Activated T-cell treated with anti-CD3 and anti-CD28 coated beads for 24 hours (primary cell): ENCODE data around the gene COL9A1.

Source experiments
- DNase-seq: peaks from one replicate; pipeline ENCODE4 v3.0.0-alpha.2; 2020; ENCODE audit warnings: low read depth

Gene COL9A1

DNA sequence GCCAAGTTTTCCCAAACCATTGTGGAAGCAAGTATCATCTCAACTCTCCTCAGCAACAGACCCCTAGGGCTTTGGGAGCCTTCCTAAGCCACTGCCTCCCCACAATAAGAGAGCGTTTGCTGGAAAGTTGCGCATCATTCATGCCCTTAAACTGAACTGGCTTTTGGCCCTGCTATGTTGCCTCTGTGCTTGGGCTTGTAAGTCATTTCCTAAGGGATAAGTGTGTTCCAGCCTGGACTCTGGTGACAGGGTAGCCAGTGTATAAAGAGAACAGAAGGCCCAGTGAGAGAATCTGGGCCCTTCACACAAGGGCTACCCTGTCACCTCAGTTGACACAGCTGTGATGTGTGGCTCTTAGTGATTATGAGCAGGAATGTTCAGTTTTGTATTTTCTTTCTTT is 77.8 kb downstream of the COL9A1 start:
- no peak for DNase-seq

DNA sequence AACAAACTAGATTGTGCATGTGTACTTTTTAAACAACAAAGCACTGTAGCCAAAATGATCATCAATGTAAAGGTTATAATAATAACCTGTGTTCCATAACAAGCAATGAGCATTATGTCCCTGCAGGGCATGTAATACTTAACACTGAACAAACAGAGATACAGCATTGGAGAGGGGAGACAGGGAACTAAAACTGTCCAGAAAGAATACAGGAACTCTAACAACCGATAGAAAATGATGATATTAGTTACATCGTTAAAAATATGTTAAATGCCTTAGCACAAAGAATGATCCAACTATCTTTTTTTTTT is 80.5 kb downstream of the COL9A1 start:
- no peak for DNase-seq

DNA sequence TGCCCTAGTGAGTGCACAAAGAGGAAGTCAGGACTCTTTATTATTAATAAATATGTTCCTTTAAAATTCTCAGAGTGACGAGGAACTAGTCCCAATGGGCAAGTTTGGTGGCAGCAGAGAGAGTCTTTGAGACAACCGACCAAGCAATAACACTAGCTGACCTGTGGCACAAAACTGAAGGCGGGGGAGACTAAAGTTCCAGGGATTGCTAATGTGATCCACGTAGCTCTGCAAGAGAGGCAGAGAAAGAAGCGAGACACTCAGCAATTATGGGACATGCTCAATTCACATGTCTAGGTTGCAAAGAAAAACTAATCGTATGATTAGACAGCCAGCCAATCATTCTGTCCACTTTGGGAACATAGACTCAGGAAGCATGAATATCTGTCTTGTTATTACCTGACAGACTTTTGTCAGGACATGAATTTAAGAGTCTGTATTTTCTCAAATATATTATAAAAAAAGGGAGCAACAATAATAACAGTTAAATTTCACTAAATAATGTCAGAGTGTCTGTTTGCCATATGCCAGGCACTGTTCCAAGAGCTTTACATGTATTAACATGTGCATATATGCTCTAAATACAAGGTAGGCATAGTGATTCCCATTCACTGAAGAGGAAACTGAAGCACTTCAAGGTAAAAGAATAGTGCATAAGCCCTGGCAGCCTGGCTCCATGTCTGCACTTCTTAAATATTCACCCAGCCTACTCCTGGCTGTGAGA is 81.0 kb downstream of the COL9A1 start:
- DNase-seq: no peak

DNA sequence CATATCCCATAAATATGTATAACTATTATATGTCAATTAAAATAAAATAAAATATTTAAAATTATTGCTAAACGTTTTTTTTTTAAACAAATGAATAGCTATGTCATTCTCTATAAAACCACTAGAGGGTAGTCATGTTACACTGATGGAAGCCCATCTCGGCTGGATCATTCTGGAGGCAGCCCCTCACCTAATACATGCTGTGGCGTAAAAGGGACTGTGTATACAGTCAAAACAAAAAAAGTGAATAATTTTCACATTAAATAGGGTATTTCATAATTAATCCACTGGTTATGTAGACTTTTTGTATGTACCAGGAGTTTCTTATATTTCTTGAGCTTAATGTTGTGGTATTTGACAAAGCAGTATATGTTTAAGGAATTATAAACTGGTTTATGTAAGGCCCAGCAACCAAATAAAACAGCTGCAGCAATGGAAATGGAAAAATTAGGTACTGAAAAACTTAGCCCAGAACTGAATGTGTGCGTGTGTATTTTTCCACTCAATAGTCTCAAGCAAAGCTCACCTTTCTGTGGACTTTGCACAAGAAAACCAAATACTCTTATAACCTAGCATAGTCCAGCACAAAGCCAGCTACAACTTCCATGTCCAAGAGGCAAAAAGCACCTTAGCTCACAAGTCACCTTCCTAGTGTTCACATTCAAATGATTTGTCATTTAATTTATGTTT is 81.7 kb downstream of the COL9A1 start:
- no peak for DNase-seq

DNA sequence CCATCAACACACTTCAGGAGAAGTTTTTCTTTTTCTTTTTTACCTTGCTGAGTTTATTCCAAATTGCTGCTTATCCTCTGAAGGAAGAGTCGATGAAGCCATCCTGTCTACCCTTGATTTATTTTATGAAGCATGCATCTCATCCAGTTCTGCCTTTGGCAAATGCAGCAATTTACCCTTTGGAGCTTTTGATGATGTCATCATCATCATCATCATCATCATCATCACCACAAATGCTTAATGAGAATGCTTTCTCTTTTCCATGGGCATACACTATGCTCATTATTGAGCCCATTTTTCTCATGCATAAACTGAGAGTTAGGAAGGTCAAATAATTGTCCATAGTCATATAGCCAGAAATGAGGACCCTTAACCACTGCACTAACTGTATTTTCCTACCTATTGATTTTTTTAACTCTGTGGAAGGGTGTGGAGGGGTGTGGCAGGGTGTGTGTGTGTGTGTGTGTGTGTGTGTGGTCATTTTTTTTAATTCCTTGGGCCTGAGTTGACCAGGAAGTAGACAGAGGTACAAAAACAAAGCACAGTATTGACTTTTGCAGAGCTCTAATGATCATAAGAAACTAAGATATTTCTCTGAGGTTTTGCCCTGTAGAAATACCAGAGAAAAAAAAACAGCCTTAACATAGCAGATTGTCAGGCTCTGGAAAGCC is 82.8 kb downstream of the COL9A1 start:
- no peak for DNase-seq

DNA sequence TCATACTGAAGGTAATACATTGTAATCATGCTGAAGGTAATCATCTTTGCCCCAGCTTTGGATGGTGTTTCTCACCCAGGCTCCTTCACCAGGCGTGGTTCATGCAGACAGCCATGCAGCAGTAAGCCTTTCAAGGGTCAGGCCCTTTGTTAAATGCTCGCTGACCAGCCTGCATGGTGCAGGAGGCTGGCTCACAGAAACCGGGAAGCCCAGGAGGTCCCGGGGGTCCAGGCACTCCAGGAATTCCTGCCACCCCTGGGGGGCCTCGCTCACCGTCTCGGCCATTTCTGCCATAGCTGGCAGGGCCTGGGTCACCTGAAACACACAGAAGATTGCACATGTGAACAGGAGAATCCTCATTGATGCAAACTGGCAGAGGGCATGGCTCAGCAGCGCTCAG is 86.1 kb downstream of the COL9A1 start:
- no peak for DNase-seq

DNA sequence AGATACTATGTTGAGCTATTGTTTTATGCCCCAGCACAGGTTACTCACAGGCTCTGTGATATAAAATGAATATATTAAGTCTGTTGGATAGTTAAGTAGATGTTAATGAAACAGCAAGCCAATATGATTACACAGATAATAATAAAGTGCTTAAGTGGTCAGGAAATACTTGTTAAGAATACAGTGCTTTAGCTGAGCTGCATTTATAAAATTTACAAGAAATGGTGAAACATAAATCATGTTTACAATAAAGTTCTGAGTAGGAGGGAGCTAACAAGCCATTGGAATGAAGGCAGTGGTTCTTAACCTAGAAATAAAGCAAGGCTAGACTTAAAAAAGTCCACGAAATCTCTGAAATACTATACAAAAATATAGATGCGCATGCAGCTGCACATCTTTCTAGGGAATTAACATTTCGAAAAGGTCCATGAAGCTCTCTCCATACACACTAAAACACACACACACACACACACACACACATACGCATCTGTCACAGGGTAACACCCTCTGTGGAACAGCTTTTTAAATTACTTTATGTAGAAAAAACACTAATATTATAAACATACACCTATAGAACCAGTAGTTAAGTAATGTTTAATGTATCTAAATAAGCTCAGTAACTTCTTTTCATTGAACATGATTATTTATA is 87.3 kb downstream of the COL9A1 start:
- DNase-seq: no peak

DNA sequence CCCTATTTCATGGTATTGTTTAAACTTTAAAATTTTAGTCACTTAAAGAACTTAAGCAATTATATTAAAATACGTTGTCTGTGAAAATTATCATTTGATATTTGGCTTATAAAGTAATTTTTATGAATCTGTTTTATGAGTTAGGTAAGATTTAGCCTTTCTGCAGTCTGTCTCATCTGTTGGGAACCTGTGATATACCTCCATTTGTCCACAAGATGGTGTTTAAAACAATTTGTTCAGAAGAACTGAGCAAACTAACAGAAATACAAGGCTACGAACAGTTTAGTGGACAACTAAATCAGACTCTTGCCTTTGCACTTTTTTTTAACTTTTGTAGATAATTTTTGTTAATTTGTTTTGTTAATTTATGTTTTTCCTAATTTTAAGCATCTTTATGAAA is 92.4 kb downstream of the COL9A1 start:
- no peak for DNase-seq

DNA sequence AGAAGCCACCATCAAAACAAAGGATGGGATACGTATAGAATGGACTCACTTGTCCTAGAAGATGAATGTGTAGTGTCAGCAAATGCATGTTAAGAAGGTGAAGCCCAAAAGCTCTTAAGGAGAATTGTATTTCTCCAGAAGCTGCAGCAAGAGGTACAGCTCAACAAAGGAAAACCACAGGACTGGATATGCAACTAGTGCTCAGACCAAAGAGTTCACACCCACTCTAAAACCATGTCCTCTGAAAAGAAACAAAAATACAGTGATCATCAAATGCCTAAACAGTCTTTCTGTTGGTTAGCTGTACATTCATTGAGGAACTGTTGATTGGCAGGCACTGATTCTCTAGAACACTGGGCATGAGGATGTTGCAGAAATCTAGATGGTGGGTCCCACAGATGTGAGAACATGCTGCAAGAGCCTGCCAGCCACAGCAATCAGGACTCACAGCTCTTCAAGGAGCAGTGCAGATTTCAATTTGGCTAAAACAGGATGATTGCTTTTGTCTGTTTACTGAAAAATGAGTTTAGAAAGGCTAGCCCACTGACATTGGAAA is 94.6 kb downstream of the COL9A1 start:
- DNase-seq: no peak

DNA sequence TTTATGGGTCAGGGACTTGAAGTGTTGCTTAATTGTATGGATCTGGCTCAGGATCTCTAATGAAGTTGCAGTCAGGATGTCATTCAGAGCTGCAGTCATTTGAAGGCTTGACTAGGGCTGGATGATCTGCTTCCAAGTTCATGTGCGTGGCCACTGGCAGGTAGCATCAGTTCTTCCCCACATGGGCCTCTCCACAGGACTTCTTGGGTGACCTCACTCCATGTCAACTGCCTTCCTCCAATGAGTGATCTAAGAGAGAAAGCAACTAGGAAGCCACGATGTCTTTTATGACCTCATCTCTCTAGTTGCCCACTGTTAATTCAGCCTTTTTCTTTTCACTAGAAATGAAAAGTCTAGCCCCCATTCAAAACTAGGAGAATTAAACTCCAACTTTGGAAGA is 104.1 kb downstream of the COL9A1 start:
- no peak for DNase-seq

DNA sequence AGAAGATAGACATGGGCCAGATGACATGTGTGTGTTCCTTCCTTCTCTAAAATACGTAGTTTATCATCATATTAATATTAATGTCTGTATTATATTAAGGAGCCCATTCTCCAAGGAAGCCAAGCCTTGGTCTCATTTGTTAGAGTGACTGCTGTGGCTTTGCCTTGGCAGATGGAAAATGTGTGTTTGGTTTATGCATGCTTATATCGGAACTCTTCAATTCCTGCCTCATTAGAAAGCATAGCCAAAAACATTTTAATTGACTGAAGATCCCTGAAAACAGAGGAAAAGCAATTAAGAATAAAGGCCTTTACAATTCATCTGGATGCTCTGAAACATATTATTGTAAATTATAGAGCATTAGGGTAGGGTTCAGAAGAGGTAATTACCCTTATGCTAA is 106.4 kb downstream of the COL9A1 start:
- no peak for DNase-seq

DNA sequence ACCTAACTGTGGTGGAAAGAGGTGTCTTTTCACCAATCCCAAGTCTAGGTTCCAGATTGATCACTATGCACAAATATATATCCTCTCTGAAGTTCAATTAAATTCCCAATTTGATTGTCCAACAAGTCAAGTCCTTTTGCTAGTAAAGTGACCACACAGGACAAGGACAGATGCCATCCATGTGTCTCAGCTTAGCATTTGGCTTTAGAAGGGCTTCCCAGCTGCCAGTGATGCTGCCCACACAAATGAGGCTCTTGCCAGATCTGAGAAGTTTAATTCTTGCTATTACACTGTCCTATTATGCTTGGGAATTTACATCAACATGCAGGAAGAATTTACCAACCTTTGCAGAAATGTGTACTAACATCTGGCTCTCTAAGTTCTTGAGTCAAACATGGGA is 108.5 kb downstream of the COL9A1 start:
- no peak for DNase-seq

DNA sequence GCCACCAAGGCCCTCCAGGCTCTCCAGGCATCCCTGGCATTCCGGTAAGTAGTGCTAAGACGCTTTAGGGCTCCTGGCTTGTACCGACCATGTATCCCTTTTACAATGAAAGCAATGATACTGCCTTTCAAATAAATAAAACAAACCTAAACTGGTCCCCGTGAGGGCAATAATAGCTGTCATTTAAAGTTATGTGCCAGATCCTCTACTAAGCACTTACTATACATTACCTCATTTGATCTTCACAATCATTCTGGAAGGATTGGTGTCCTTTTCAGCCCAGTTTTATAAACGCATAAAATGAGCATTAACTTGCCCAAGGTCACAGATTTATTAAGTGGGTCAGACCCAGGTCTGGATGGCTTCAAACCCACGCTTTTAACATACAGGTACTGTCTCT is 114.7 kb downstream of the COL9A1 start:
- DNase-seq: no peak

DNA sequence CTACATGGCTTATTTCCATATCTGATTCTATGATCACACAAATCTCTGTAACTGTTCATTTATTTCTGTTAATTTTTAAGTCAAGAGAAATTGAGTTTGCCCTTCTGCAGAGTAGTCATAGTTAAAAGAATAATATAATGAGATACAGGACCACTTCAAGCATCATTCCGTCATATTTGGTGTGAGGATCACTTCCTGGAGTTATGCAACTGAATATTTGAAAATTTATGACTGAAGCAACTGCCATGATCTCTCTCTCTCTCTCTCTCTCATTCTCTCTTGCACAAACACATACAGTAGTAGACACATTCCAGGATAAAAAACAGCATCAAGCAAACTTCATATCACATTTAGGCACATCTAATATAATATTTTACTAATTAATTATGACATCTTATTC is 116.4 kb downstream of the COL9A1 start:
- DNase-seq: no peak

DNA sequence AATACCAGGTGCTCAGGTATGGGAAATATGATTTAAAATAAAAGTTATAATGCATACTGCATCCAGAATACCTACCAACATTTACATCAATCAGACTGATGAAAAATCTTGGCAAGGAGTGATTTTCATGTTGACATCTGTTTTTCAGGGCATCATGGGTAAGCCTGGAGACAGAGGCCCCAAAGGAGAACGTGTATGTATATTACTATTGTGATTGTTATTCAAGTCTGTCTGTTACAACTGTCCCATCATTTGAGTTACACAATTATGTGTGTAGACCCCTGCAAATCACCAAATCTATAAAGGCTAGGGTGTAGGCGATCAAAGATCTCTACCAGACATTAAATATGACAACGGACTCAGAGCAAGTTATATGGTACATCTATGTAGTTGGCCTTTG is 118.2 kb downstream of the COL9A1 start:
- DNase-seq: no peak

DNA sequence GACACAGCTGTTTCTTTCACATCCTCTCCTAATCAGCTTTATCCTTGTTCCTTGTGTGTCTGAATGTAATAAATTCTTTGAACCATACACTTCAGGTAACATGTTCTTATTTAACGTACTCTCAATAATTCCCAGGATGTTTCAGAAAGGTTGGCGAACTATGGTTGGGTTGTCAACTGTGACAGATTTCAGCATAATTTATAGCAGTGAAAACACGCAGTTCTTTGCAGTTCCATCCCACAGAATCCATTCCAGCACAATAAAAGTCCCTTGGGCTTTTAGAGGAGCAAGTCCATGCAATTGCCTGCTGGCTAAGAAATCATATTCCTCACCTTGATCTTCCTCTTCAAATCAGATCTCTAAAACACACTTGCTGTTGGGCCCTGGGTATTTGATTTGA is 119.3 kb downstream of the COL9A1 start:
- DNase-seq: no peak

DNA sequence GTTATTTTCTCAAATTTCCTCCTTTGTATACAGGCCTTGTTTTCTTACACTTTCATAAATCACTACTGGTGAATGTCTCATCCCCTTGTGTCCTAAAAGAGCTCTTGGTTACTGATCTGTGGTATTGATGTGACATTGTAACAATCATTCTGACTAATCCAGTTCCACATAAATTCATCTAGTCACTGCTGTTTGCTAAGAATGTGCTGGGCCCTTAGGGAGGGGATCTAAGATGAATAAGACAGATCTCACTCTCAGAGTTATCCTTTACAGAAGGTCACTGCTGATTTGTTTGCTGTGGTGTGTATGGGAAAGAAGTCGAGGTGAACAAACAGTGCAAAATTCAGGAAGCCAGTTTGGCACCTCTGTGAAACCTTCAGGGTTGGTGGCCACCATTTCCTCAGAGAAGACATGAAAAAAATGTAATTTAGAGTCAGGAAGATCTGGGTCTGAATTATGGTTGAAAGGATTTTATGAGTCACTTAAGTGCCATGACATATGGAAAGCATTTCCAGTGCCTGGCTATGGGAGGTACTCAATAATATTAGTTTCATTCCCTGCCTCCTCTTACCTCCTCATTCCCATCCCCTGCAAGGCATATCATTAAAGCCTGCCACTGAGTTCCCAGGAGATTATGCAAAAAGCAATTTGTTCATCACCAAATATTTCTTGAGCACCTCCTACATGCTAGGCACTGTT is 121.8 kb downstream of the COL9A1 start:
- DNase-seq: no peak

DNA sequence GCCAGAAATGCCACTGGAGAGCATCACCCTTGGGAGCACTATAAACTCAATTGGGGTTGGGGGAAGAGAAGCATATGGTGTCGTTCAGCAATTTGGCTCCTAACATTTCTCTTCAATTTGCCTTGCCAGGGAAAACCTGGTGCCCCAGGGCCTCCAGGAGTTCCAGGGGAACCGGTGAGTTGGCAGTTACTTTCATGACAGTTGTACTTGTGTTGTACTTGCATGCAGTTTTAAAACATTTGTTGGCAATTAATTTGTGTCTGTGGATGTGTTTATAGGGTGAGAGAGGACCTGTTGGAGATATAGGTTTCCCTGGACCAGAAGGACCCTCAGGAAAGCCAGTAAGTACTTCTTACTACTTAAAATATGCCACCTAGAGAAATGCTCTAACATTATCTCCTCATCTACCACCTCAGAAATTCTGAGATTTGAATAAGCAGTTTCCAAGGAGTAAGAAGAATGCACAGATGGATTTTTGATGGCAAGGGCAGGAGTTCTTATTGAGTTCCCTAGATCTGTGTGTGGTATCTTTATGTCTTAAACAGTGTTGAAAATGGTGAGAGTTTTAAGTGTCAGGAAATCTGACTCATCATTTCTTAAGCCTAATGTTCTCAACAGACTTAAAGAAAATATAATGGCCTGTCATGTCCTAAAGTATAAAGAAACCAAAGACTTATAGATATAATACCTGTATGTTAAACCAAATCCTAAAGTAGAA is 122.5 kb downstream of the COL9A1 start:
- DNase-seq: no peak

DNA sequence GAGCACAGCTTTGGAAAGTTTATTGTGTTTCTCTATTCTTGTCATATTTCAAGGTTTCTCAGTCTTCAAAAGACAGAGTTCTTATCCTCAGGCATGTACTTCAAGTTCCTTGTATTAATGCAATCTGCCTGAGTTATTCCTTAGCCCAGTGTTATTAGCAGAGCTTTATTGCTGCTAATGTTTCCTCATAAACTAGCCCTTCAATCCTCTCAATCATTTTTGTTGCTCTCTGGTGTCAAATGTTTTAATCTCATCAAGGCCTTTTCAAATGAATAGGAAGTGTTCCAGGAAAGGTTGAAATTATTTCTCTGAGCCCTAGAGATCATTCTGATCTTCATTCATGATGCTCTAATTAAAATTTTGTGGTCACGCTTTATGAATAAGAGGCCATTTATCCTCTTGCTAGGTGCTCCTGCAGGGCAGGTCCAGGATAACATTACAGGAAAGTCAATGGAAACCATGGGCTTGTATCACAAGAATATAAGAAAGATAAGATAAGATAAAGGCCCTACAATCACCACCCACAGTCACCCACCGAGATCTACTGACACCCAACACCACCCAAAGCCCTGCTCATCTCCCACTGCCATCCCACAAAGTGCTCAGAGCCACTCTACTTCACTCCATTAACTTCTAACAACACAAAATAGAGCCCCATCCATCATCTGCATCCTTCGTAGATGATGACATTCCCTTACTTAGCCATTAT is 125.9 kb downstream of the COL9A1 start:
- DNase-seq: no peak

DNA sequence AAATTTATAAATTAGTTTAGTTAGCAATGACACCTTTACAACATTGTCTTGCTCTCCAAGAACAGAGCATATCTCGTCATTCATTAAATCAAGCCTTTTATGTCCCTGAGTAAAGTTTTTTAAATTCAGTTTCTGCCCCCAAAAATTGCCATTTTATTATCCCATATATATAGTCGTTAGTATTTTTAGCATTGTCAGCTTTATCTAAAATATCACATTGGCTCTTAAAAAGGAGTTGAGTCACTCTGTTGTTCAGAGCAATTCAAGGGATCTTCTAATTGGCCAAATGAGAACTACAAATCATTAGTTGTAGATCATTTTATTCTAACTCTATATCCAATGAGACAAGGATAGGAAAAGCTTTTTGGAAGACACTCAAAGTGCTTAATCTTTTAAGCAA is 127.1 kb downstream of the COL9A1 start:
- no peak for DNase-seq

DNA sequence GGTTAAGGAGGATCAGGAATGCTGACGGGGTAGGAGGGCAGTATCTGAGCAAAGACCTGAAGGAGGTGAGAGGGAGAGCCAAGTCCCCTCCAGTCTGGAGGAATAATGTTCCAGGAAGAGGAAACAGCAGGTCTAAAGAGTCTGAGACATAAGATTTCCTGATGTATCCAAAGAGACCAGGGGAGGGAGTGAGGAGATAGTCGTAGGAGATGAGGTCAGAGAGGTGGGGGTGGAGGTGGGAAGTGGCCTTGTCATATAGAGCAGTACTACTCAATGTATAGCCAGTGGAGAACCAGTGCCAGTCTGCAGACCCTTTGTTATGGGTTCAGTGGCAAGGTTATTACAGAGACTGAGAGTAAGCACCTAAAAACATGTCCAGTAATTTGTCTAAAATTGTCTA is 130.6 kb downstream of the COL9A1 start:
- DNase-seq: no peak
